NOMO-1 treated with dmso at 0.1 percent for 144 hours (cell line): ENCODE data around the gene TRAPPC10.

ENCODE experiments used
- DNase-seq: peaks from one replicate; lab custom pipeline; 2025; ENCODE audit not compliant: unreplicated experiment; lab: John Stamatoyannopoulos, UW

Gene TRAPPC10

GRCh38 chr21:43997766-43998742, 14.1 kb upstream of the TRAPPC10 start:
- DNase-seq, result no peak

DNA sequence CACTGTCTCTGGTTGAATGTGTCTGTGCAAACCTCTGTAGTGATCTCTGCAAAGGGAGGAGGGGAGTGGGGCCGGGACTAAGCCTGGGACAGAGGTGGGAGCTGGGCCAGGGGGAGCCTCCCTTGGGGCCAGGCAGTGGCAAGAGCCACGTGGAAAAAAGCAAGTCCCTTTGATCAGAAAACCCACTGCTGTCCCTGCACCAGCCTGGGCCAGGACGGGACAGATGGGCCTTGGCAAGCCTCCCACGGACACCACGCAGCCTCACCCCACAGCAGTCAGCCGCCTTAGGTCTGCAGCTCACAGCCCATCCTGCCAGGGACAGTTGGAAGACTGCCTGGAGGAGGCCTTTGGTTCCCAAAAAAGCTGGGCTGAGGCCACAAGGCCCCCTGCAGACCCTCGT, 11.7 kb upstream of the TRAPPC10 start:
- DNase-seq, result no peak

DNA sequence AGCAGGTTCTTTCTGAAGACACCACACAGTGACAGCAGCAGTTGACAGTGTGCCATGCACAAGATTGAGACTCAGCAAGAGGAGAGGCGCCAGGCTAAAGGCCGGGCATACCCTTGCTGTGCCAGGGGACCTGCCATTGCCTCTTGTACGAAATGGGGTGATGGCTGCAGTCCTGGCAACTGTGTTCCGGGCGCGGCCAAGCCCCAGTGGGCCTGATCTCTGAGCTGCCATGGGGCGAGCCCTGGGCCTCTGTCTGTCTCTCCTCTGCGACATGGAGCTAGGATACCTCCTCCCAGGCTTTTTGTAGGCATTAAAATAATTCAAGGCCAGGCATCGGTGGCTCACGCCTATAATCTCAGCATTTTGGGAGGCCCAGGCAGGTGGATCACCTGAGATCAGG, 9.6 kb upstream of the TRAPPC10 start:
- DNase-seq, result no peak

GRCh38 chr21:44003307-44003966, 8.7 kb upstream of the TRAPPC10 start:
- no peak for DNase-seq

GRCh38 chr21:44005071-44005470, 7.0 kb upstream of the TRAPPC10 start:
- no peak for DNase-seq

- no peak for DNase-seq
Observed at GRCh38 chr21:44005593-44005992, 6.5 kb upstream of the TRAPPC10 start.

GRCh38 chr21:44006017-44006619, 6.0 kb upstream of the TRAPPC10 start:
- no peak for DNase-seq

DNA sequence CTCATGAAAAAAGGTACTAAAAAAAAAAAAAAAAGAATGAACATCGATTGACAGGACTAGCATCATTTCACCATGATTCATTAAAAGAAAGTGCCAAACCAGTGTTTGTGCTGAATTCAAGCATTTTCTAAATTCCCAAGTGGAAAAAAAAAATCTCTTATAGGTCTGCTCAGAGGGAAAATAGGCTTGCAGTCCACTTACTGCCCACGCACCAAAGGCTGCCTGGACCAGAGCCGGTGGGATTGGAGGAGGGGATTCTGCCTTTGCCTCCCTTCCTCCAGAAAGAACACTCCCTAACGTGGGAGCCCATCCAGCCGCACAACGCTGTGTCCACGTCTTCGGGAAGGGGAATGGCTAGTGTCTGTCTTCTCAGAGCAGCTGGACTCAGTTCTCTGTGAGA, 5.5 kb upstream of the TRAPPC10 start:
- no peak for DNase-seq

DNA sequence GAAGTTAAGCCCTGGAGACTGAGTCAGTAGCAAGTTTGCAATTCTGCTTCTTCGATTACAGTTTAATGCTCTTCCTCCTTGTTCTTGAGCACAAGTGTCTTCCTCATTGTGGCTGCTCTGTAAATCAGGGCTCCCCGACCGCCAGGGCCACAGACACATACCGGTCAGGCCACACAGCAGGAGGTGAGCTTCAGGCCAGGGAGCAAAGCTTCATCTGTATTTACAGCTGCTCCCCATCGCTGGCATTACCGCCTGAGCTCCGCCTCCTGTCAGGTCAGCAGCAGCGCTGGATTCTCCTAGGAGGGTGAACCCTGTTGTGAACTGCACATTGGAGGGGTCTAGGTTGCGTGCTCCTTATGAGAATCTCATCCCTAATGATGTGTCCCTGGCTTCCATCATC, 1.7 kb upstream of the TRAPPC10 start:
- DNase-seq, result peak; percentile 21

DNA sequence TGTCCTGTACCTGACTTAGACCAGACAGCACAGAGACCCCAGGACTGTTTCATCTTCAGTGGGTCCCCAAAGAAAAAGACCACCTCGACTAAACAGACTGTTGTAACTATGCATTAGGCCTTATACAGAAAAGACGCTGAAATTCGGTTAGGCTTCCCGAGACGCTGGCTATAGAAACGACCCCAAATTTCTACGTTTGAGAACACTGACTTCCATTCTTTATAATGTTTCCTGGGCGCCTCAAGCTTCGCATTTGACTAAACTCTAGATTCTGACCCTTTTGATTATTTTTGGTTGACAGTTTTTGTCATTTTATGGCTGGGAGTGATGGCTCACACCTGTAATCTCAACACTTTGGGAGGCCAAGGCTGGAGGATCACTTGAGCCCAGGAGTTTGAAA, 986 bp upstream of the TRAPPC10 start:
- no peak for DNase-seq

DNA sequence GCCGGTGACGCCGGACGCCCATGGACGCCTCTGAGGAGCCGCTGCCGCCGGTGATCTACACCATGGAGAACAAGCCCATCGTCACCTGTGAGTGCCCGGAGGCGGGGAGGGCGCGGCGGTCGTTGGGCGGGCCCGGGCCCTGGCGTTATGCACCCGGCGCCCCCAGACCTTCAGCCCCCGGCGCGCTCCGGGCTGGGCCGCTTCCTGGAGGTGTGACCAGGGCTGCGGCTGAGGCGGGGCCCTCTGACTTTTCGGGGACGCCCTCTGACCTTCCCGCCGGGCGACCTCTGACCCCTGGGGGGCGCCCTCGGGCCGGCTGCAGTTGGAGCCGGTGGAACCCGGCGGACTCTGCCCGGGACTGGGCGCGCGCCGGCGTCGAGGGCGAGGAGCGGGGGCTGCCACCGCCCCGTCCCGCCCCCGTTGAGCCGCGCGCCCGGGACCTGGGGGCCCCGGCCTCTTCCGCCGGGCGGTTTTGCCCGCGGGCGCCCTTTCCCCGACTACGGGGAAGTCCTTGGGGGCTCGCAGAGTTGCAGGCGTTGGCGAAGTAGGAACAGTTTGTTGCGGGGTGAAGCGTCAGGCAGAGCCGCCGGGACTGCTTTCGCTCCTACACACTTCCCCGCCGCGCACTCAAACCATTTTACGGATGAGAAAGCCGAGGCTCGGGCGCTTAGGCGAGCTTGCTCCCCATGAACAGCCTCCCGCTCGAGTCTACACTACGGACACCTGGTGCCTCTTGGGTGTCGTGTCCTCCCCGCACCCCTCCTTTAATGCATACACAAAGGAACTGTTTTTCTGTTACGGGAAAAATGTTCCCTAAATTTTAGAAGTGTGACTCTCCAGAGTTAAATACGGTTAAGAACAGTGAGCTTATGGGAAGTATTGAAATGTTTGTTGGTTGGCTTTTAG, 618 bp downstream of the TRAPPC10 start:
- peak; percentile 71 for DNase-seq

GRCh38 chr21:44013380-44014088, 1.4 kb downstream of the TRAPPC10 start:
- peak; percentile 43 for DNase-seq

DNA sequence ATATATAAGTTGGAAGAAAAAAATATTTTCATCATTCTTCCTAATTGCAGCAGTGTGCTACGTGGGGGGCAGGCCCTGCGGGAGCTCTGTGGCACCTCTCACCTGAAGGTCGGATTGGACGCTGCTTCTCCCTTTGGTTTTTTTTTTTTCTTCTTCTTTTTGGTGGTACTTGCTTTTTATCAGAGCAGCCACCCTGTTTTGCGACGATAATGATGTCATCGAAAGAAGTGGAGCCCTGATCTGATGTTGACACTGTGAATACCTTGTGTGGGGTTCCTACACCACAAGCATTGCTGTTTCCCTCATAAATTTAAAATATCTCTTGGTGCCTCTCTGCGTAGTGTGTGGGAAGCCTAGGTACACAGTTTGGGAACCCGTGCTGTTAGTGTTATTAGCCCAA, 5.5 kb downstream of the TRAPPC10 start:
- DNase-seq, result no peak

DNA sequence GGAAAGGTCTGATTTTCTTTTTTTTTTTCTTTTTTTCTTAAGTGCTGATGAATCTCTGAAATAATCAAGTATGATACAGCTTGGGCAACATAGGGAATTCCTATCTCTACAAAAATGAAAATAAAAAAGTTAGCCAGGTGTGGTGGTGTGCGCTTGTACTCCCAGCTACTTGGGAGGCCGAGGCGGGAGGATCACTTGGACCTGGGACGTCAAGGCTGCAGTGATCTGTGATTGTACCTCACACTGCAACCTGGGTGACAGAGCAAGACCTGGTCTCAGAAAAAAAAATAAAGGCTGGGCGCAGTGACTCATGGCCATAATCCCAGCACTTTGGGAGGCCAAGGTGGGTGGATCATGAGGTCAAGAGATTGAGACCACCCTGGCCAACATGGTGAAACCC, 6.0 kb downstream of the TRAPPC10 start:
- DNase-seq, result no peak

GRCh38 chr21:44018813-44019567, 6.9 kb downstream of the TRAPPC10 start:
- DNase-seq, result no peak

GRCh38 chr21:44019568-44019958, 7.5 kb downstream of the TRAPPC10 start:
- no peak for DNase-seq

- DNase-seq, result no peak
Observed at GRCh38 chr21:44020551-44020950, 8.4 kb downstream of the TRAPPC10 start.

DNA sequence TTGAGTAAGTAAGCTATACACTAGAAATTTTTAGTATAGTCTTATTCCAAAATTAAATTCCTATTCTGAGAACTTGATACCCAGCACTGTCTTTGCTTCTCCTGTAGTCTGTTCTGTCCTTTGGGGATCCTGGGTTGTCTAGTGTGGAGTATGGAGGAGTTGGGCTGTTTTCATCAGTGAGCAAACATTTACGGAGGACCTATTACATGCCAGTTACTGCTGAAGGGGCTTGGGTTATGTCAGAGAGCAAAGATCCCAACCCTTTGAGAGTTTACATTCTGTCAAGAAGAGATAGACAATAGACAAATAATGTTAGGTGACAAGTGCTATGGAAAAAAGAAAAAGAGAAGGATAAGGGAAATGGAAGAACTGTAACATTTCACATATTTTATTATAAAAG, 9.0 kb downstream of the TRAPPC10 start:
- DNase-seq, result no peak

DNA sequence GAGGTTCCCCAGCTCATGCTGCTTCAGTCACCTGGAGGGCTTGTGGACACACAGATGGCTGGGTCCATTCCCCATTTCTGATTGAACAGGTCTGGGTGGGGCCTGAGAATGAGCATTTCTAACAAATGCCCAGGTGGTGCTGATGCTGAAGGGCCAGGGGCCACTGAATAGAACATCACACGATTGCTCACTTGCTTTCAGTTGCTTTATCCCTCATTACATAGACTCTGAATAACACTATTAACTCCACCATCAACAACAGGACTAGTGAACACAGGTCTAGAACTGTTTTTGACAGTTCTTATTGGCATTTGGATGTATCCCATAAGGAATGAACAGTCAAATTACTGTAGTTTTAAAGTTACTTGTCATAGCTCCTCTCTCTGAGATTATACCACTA, 12.1 kb downstream of the TRAPPC10 start:
- no peak for DNase-seq
